ENCODE data around the gene NT5C3B. TPM values are rescaled to one million over a fixed set of nuclear protein-coding genes. Genes with fewer than 3 reads are reported as not detected.
A peak's percentile ranks its signal among the peaks of the same experiment; 100 is the strongest.
"Not testable (repeated sequence)": the region's sequence is repeated elsewhere in the genome, so short reads cannot be mapped to it uniquely, and the experiment has no call there.

NT5C3B gene
- total and polyA plus RNA-seq, 8 donors: 9.8 to 80.7 (median 68.8) TPM

DNA sequence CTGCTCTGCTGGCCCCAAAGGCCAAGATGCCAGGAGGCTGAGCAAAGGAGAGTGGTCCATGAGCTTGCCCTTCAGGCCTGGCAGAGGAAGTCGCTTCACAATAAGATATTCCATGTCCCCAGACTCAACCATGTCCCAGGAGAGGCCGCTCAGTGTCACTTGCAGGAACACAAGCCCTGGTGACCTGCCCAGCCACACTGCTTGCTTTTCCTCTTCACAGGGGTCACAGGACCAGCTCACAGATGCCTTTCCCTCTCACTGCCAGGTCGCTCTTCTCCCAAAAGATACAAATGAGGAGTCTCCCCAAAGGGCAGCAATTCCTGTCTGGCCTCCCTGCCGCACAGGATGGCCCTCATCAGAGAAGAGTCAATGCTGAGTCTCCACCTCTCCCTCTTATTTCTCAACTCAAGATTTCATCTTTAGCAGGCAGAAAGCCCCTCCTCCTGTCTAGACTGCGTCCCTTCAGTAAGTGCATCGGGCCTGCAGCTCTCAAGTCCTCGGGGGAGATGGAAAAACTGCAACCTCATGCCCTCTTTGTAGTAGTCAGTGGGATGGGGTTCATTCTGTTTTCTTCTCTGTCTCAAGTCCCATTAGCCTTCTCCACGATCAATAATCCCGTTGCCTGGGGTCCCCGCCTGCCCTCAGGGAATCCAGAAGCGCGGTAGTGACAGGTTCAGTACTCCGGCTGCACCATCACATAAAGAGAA, 54.5 kb downstream of the NT5C3B start:
- H3K36me3 ChIP-seq: peaks cover 0 to 2% (median 0%) of the 10 kb centered on the region in 4 donors
- H3K9me3 ChIP-seq: no peaks in the 10 kb centered on the region
- peak in 1 of 2 donors; percentile 12 for DNase-seq
- 58 to 65% (median 63%) methylated on average over 13 of the region's 13 CpGs for WGBS, 5 donors
- TF ChIP-seq POLR2AphosphoS5 (IDR thresholded peaks at IDR 0.05) (no peak), EP300 (IDR thresholded peaks at IDR 0.05) (no peak), POLR2A (IDR thresholded peaks at IDR 0.05) (no peak)
- TF ChIP-seq, protein P1, sequence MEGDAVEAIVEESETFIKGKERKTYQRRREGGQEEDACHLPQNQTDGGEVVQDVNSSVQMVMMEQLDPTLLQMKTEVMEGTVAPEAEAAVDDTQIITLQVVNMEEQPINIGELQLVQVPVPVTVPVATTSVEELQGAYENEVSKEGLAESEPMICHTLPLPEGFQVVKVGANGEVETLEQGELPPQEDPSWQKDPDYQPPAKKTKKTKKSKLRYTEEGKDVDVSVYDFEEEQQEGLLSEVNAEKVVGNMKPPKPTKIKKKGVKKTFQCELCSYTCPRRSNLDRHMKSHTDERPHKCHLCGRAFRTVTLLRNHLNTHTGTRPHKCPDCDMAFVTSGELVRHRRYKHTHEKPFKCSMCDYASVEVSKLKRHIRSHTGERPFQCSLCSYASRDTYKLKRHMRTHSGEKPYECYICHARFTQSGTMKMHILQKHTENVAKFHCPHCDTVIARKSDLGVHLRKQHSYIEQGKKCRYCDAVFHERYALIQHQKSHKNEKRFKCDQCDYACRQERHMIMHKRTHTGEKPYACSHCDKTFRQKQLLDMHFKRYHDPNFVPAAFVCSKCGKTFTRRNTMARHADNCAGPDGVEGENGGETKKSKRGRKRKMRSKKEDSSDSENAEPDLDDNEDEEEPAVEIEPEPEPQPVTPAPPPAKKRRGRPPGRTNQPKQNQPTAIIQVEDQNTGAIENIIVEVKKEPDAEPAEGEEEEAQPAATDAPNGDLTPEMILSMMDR (IDR thresholded peaks at IDR 0.05): no peak
- peak overlapping the region in 2 of 4 donors; percentile 2 to 9 for H3K4me3 ChIP-seq
- peaks cover 0 to 27% (median 0%) of the 10 kb centered on the region in 3 donors for H3K27me3 ChIP-seq
- H3K4me1 ChIP-seq: peaks cover 59 to 98% (median 90%) of the 10 kb centered on the region in 4 donors
- H3K27ac ChIP-seq: peak overlapping the region; percentile 38 to 98 (median 93)
- intact Hi-C loops (cut with DNase I; ENCODE audit: low total_unique reads): no loop called here

DNA sequence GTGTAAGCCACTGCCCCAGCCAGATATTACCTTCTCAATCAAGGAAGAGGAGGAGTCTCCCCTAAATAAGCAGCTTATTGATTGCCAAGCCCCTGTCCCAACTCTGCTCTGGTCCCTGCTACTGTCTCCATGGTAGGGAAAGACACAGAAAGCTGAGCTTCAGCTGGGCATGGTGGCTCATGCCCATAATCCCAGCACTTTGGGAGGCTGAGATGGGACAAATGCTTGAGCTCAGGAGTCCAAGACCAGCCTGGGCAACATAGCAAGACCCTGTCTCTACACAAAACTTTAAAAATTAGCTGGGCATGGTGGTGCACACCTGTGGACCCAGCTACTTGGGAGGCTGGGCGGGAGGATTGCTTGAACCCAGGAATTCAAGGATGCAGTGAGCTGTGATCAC, 56.1 kb downstream of the NT5C3B start:
- 83 to 100% (median 90%) methylated on average over 1 of the region's 1 CpG for WGBS, 5 donors
- no peaks in the 10 kb centered on the region for H3K9me3 ChIP-seq
- peak overlapping the region in 3 of 5 donors; percentile 86 to 94 (median 88) for H3K27ac ChIP-seq
- H3K36me3 ChIP-seq: peaks cover 0 to 8% (median 5%) of the 10 kb centered on the region in 4 donors
- no peak for TF ChIP-seq POLR2AphosphoS5 (IDR thresholded peaks at IDR 0.05)
- no peak for TF ChIP-seq EP300 (IDR thresholded peaks at IDR 0.05)
- no peak for TF ChIP-seq POLR2A (IDR thresholded peaks at IDR 0.05)
- TF ChIP-seq, protein P1 (IDR thresholded peaks at IDR 0.05): no peak
- no peak overlapping the region for H3K4me3 ChIP-seq
- H3K4me1 ChIP-seq: peaks cover 74 to 98% (median 90%) of the 10 kb centered on the region in 4 donors
- DNase-seq: no peak
- intact Hi-C loops (cut with DNase I; ENCODE audit: low total_unique reads): no loop called here
- H3K27me3 ChIP-seq: peaks cover 0 to 11% (median 0%) of the 10 kb centered on the region in 3 donors

- Histone ChIP-seq H3K36me3 (peaks cover 0 to 8% (median 5%) of the 10 kb centered on the region in 4 donors), H3K4me3 (peak overlapping the region in 1 of 4 donors; percentile 1)
- TF ChIP-seq POLR2A (IDR thresholded peaks at IDR 0.05): no peak
- peak in 1 of 3 donors; percentile 53 for TF ChIP-seq POLR2AphosphoS5 (IDR thresholded peaks at IDR 0.05)
- TF ChIP-seq EP300 (IDR thresholded peaks at IDR 0.05): no peak
- TF ChIP-seq, protein P1 (IDR thresholded peaks at IDR 0.05): no peak
Measured at GRCh38 chr17:41777574-41778188, 58.4 kb downstream of the NT5C3B start.

DNA sequence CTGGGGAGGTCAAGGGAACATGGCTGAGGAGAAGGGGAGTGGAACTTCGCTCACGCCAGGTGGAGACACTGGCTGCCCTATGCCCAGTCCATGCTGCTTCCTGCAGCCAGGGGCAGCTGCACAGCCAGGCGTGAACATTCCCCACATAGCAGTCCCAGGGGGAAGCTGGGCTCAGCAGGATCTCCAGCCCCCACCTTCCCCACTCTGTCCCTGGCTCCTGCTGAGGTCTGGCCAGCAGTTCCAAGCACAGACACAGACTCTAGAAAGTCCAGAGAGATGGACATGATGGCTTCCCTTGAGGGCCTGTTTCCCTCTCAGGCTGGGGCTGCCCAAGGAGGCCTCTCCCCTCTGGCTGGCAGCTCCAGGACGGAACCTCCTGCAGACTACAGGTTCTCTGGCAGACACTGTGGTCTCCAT, 58.9 kb downstream of the NT5C3B start:
- H3K9me3 ChIP-seq: no peaks in the 10 kb centered on the region
- H3K27ac ChIP-seq: peak overlapping the region; percentile 77 to 94 (median 86)
- TF ChIP-seq POLR2A (IDR thresholded peaks at IDR 0.05) (no peak), POLR2AphosphoS5 (IDR thresholded peaks at IDR 0.05) (peak in 1 of 3 donors; percentile 12), EP300 (IDR thresholded peaks at IDR 0.05) (no peak)
- TF ChIP-seq, protein P1 (IDR thresholded peaks at IDR 0.05): peak in 3 of 7 experiments; percentile 14 to 39 (median 15)
- DNase-seq: peak; percentile 37 to 73
- H3K4me3 ChIP-seq: no peak overlapping the region
- peaks cover 0 to 8% (median 5%) of the 10 kb centered on the region in 4 donors for H3K36me3 ChIP-seq
- intact Hi-C loops (cut with DNase I; ENCODE audit: low total_unique reads): no loop called here
- peaks cover 72 to 99% (median 90%) of the 10 kb centered on the region in 4 donors for H3K4me1 ChIP-seq
- H3K27me3 ChIP-seq: no peaks in the 10 kb centered on the region
- 16 to 35% (median 21%) methylated on average over 3 to 4 of the region's 4 CpGs for WGBS, 5 donors

More at GRCh38 chr17:41777574-41778188, 58.4 kb downstream of the NT5C3B start:
- H3K9me3 ChIP-seq: no peaks in the 10 kb centered on the region
- no peaks in the 10 kb centered on the region for H3K27me3 ChIP-seq
- peaks cover 72 to 99% (median 90%) of the 10 kb centered on the region in 4 donors for H3K4me1 ChIP-seq
- WGBS, 5 donors: 8 to 19% (median 14%) methylated on average over 11 to 12 of the region's 12 CpGs
- intact Hi-C loops (cut with DNase I; ENCODE audit: low total_unique reads): no loop called here
- DNase-seq: peak; percentile 78 to 92
- peak overlapping the region; percentile 77 to 94 (median 86) for H3K27ac ChIP-seq

GRCh38 chr17:41776262-41776900, 59.7 kb downstream of the NT5C3B start:
- Histone ChIP-seq H3K4me1 (peaks cover 72 to 99% (median 90%) of the 10 kb centered on the region in 4 donors), H3K4me3 (peak overlapping the region in 1 of 4 donors; percentile 6), H3K36me3 (peaks cover 3 to 14% (median 8%) of the 10 kb centered on the region in 4 donors), H3K27ac (peak overlapping the region; percentile 77 to 94 (median 86))
- WGBS, 5 donors: 73 to 79% (median 76%) methylated on average over 14 of the region's 14 CpGs
- H3K27me3 ChIP-seq; intact Hi-C loops (cut with DNase I; ENCODE audit: low total_unique reads); H3K9me3 ChIP-seq: not testable (repeated sequence)
- peak in 1 of 2 donors; percentile 6 for DNase-seq

Measured in stomach (tissue), 9 donors.